Measurements from ENCODE around the gene E2F4.

GRCh38 chr16:67246081-67246755, 54.3 kb downstream of the E2F4 start:
- TF ChIP-seq CTCF (IDR thresholded peaks at IDR 0.05 in 8 of 11, conservative IDR thresholded peaks at IDR 0.05 in 3 of 11): peak in 4 of 11 experiments; percentile 11 to 45 (median 28)
- peak in 1 of 3 donors; percentile 47 for TF ChIP-seq POLR2A (IDR thresholded peaks at IDR 0.05)

All from spleen (tissue), 7 donors.